Neural cell (in vitro differentiated cells): ENCODE results near the gene ZNF503. TPM values are rescaled to one million over a fixed set of nuclear protein-coding genes. Genes with fewer than 3 reads are reported as not detected.

Experiments used
- H2AFZ ChIP-seq: fragments of 200-600, 300-800 bp; sonication (generic), shearing (Covaris generic); 2 replicates; pipeline ENCODE4 v1.6.0; 2014; ENCODE audit warnings: low read depth, mild to moderate bottlenecking, antibody characterized with exemption, low read length, moderate library complexity
- H3F3A ChIP-seq: fragments of 200-600 bp; shearing (Covaris generic); 2 replicates; pipeline ENCODE4 v1.6.1; 2016; ENCODE audit warnings: mild to moderate bottlenecking, moderate library complexity, mixed read lengths, antibody characterized with exemption, low read length; ENCODE audit not compliant: insufficient read depth, poor library complexity, severe bottlenecking
- H3K27ac ChIP-seq: fragments of 200-600, 300-800 bp; sonication (generic), shearing (Covaris generic); 2 replicates; pipeline ENCODE4 v1.5.1; 2014; ENCODE audit warnings: mild to moderate bottlenecking, low read length, moderate library complexity
- H3K27me3 ChIP-seq: fragments of 300-800, 200-600 bp; sonication (generic), shearing (Covaris generic); 2 replicates; pipeline ENCODE4 v1.6.0; 2014; ENCODE audit warnings: mild to moderate bottlenecking, low read depth, low read length, moderate library complexity; ENCODE audit not compliant: insufficient read depth
- H3K36me3 ChIP-seq: fragments of 300-800, 200-600 bp; sonication (generic), shearing (Covaris generic); 2 replicates; pipeline ENCODE4 v1.5.1; 2014; ENCODE audit warnings: mild to moderate bottlenecking, antibody characterized with exemption, low read length, moderate library complexity; ENCODE audit not compliant: insufficient read depth
- H3K4me2 ChIP-seq: fragments of 300-800, 200-600 bp; sonication (generic), shearing (Covaris generic); 2 replicates; pipeline ENCODE4 v1.6.0; 2014; ENCODE audit warnings: mild to moderate bottlenecking, low read length
- H3K4me3 ChIP-seq: fragments of 300-800, 200-600 bp; sonication (generic), shearing (Covaris generic); 2 replicates; pipeline ENCODE4 v1.5.1; 2014; ENCODE audit warnings: mild to moderate bottlenecking, low read length, moderate library complexity
- H3K79me2 ChIP-seq: fragments of 200-600 bp; shearing (Covaris generic); replicated peaks from 2 replicates; pipeline ENCODE4 v1.6.0; 2014; ENCODE audit warnings: mild to moderate bottlenecking, low read length, moderate library complexity; ENCODE audit not compliant: insufficient read depth
- H3K9ac ChIP-seq: fragments of 300-800, 200-600 bp; sonication (generic), shearing (Covaris generic); 2 replicates; pipeline ENCODE4 v1.6.1; 2016; ENCODE audit warnings: mild to moderate bottlenecking, low read length, mixed read lengths
- H3K9me2 ChIP-seq: fragments of 200-600 bp; shearing (Covaris generic); 2 replicates; pipeline ENCODE4 v1.6.1; 2016; ENCODE audit warnings: mild to moderate bottlenecking, low read length, mixed read lengths; ENCODE audit not compliant: insufficient read depth
- H3K9me3 ChIP-seq: fragments of 200-600, 300-800 bp; sonication (generic), shearing (Covaris generic); 2 replicates; pipeline ENCODE4 v1.6.1; 2016; ENCODE audit warnings: mild to moderate bottlenecking, mixed run types, low read length, moderate library complexity, mixed read lengths
- H4K20me1 ChIP-seq: fragments of 200-600 bp; shearing (Covaris generic); 2 replicates; pipeline ENCODE4 v1.6.1; 2016; ENCODE audit warnings: mild to moderate bottlenecking, mixed run types; ENCODE audit not compliant: insufficient read depth
- MXI1 ChIP-seq: fragments of 450-650 bp; conservative IDR thresholded peaks from 2 replicates; pipeline ENCODE4 v1.6.1; 2014; ENCODE audit warnings: antibody characterized with exemption, mild to moderate bottlenecking; ENCODE audit not compliant: poor library complexity, severe bottlenecking
- POLR2AphosphoS5 ChIP-seq: IDR thresholded peaks from 2 replicates; pipeline ENCODE4 v1.6.1; 2012
- RAD21 ChIP-seq: fragments of 450-650 bp; conservative IDR thresholded peaks from 2 replicates; pipeline ENCODE4 v1.6.1; 2014; ENCODE audit warnings: antibody characterized with exemption, mild to moderate bottlenecking, moderate library complexity
- SMC3 ChIP-seq: fragments of 450-650 bp; conservative IDR thresholded peaks from 2 replicates; pipeline ENCODE4 v1.6.1; 2014; ENCODE audit warnings: antibody characterized with exemption, mild to moderate bottlenecking, moderate library complexity; ENCODE audit not compliant: poor library complexity
- TAF1 ChIP-seq: IDR thresholded peaks from 2 replicates; pipeline ENCODE4 v1.6.1; 2012; ENCODE audit warnings: low read depth
- polyA plus RNA-seq: library from polyadenylated mRNA; depleted of rRNA; stranded (reverse); fragments of >200 nt; gene quantifications from 2 replicates; pipeline ENCODE4 v1.2.3, GENCODE V29; 2014
- TF ChIP-seq, protein P1 (sequence below): IDR thresholded peaks from 2 replicates; pipeline ENCODE4 v1.6.1; 2012; ENCODE audit warnings: borderline replicate concordance

ZNF503 gene
- polyA plus RNA-seq, 1 donor from 2014 or later, result 41.4 TPM

DNA sequence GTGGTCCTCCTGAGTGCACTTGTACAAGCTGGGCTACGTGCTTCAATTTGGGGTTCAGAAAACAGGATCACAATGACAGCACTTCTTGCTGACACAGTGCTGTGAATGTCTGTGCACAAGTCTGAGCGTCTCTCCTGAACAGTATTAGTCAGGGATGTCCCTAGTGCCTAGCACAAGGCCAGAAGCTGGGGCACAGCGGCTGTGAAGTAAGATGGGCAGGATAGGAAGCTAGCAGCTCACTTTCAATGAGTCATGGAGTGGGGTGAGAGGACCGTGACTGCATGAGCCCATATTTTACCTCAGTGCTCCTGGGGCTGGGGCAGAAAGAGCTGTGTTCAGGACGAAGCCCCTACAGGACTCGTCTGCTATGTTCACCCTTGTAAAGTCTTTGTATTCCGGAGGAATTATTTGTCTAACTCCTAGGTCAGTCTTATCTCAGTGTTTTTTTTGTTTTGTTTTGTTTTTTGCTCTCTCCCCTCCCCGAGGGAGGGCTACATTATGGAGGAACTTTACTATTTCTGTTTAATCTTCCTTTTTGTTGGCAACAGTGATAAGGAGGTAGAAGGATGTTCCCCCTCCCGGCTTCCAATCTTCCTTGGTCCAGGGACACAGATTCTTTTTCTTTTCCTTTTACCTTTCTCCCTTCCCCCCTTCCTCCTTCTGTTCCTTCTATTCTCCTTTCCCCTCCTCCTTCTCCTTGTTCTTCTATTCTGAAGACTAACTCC lies 27.0 kb upstream of the ZNF503 start:
- Histone ChIP-seq H3K4me2 (no peak overlapping the region), H3K4me3 (no peak overlapping the region), H3K9me2 (no peaks in the 10 kb centered on the region), H3K79me2 (no peaks in the 10 kb centered on the region), H4K20me1 (no peaks in the 10 kb centered on the region), H3K9ac (no peak overlapping the region), H3K9me3 (no peaks in the 10 kb centered on the region), H3F3A (no peaks in the 10 kb centered on the region), H2AFZ (no peak overlapping the region), H3K36me3 (no peaks in the 10 kb centered on the region), H3K27me3 (peaks cover 38% of the 10 kb centered on the region), H3K27ac (no peak overlapping the region)
- TF ChIP-seq POLR2AphosphoS5, result no peak
- no peak for TF ChIP-seq MXI1
- TF ChIP-seq TAF1, result no peak

DNA sequence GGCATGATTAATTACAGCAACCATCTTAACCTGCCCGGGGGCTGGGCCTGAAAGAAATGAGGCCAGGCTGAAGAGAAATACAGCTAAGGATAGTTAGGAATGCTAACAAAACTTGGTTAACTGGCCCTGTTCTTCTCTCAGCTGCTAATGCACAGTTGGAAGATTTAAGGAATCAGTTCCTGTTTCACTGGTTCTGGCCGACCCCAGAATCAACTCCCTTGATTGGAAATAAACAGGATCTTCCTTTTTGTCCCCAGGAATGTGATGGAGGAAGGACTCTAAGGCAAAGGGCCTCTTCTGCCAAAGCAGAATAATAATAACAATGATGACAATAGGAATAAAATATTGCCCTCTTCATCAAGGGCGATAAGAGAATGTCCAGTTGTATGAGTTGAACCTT lies 26.4 kb upstream of the ZNF503 start:
- Histone ChIP-seq H3K27me3 (peaks cover 31% of the 10 kb centered on the region), H3F3A (no peaks in the 10 kb centered on the region), H2AFZ (no peak overlapping the region), H3K9me2 (no peaks in the 10 kb centered on the region), H3K4me2 (no peak overlapping the region), H4K20me1 (no peaks in the 10 kb centered on the region), H3K4me3 (no peak overlapping the region), H3K27ac (no peak overlapping the region), H3K79me2 (no peaks in the 10 kb centered on the region), H3K36me3 (no peaks in the 10 kb centered on the region), H3K9me3 (no peaks in the 10 kb centered on the region), H3K9ac (no peak overlapping the region)
- TF ChIP-seq, protein P1, sequence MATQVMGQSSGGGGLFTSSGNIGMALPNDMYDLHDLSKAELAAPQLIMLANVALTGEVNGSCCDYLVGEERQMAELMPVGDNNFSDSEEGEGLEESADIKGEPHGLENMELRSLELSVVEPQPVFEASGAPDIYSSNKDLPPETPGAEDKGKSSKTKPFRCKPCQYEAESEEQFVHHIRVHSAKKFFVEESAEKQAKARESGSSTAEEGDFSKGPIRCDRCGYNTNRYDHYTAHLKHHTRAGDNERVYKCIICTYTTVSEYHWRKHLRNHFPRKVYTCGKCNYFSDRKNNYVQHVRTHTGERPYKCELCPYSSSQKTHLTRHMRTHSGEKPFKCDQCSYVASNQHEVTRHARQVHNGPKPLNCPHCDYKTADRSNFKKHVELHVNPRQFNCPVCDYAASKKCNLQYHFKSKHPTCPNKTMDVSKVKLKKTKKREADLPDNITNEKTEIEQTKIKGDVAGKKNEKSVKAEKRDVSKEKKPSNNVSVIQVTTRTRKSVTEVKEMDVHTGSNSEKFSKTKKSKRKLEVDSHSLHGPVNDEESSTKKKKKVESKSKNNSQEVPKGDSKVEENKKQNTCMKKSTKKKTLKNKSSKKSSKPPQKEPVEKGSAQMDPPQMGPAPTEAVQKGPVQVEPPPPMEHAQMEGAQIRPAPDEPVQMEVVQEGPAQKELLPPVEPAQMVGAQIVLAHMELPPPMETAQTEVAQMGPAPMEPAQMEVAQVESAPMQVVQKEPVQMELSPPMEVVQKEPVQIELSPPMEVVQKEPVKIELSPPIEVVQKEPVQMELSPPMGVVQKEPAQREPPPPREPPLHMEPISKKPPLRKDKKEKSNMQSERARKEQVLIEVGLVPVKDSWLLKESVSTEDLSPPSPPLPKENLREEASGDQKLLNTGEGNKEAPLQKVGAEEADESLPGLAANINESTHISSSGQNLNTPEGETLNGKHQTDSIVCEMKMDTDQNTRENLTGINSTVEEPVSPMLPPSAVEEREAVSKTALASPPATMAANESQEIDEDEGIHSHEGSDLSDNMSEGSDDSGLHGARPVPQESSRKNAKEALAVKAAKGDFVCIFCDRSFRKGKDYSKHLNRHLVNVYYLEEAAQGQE, result no peak

DNA sequence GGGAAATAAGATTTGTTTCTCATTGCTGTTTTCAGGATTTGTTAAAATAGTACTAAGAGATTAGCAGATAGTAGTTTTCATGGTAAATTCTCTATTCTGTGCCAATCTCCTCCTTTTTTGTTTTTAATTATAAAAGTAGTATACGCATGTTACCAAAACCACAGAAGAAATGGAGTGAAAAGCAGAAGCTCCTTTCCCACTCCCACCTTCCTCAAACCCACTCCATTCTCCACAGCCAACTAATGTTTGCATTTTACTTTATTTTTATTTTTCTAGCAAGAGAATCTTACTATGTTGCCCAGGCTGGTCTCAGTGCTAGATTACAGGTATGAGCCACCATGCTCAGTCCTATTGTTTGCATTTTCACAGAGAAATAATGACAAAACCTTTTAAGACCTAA lies 25.3 kb upstream of the ZNF503 start:
- no peaks in the 10 kb centered on the region for H3F3A ChIP-seq
- H3K27ac ChIP-seq, result no peak overlapping the region
- no peaks in the 10 kb centered on the region for H3K9me2 ChIP-seq
- H2AFZ ChIP-seq, result no peak overlapping the region
- no peak overlapping the region for H3K9ac ChIP-seq
- no peak overlapping the region for H3K4me2 ChIP-seq
- H3K27me3 ChIP-seq, result peaks cover 21% of the 10 kb centered on the region
- H4K20me1 ChIP-seq, result no peaks in the 10 kb centered on the region
- H3K4me3 ChIP-seq, result no peak overlapping the region
- H3K79me2 ChIP-seq, result no peaks in the 10 kb centered on the region
- H3K9me3 ChIP-seq, result no peaks in the 10 kb centered on the region
- TF ChIP-seq TAF1, result no peak
- no peak for TF ChIP-seq POLR2AphosphoS5
- TF ChIP-seq, protein P1, result no peak
- TF ChIP-seq RAD21, result no peak
- TF ChIP-seq SMC3, result no peak
- no peak for TF ChIP-seq MXI1
- no peaks in the 10 kb centered on the region for H3K36me3 ChIP-seq
